NCI-H82 (cell line): ENCODE results near the gene MRAP2.
A peak's percentile ranks its signal among the peaks of the same experiment; 100 is the strongest.
"Not testable (repeated sequence)": the region's sequence is repeated elsewhere in the genome, so short reads cannot be mapped to it uniquely, and the experiment has no call there.

Experiments
- DNase-seq: peaks from one replicate; lab custom pipeline; 2025; lab: John Stamatoyannopoulos, UW

The MRAP2 gene

GRCh38 chr6:84077645-84078044 lies 44.1 kb downstream of the MRAP2 start:
- DNase-seq = no peak

- DNase-seq = peak; percentile 43
Measured at GRCh38 chr6:84078335-84078734, 44.8 kb downstream of the MRAP2 start.

DNA sequence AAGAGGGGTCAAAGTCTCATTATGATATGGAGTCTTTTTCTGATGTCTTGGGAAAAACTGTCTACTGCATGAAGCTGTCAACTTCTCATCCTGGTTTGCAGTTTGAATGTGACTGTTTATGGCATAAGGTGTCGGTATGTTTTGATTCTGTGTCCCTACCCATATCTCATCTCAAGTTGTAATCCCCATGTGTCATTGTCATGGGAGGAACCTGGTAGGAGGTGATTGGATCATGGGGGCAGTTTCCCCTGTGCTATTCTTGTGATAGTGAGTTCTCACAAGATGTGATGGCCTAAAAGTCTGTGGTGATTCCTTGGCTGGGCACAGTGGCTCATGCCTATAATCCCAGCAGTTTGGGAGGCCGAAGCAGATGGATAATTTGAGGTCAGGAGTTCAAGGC lies 47.6 kb downstream of the MRAP2 start:
- no peak for DNase-seq

GRCh38 chr6:84082689-84083265 lies 49.2 kb downstream of the MRAP2 start:
- DNase-seq = no peak

GRCh38 chr6:84084705-84085104 lies 51.1 kb downstream of the MRAP2 start:
- not testable (repeated sequence) for DNase-seq

- no peak for DNase-seq
Measured at GRCh38 chr6:84086056-84086455, 52.5 kb downstream of the MRAP2 start.

DNA sequence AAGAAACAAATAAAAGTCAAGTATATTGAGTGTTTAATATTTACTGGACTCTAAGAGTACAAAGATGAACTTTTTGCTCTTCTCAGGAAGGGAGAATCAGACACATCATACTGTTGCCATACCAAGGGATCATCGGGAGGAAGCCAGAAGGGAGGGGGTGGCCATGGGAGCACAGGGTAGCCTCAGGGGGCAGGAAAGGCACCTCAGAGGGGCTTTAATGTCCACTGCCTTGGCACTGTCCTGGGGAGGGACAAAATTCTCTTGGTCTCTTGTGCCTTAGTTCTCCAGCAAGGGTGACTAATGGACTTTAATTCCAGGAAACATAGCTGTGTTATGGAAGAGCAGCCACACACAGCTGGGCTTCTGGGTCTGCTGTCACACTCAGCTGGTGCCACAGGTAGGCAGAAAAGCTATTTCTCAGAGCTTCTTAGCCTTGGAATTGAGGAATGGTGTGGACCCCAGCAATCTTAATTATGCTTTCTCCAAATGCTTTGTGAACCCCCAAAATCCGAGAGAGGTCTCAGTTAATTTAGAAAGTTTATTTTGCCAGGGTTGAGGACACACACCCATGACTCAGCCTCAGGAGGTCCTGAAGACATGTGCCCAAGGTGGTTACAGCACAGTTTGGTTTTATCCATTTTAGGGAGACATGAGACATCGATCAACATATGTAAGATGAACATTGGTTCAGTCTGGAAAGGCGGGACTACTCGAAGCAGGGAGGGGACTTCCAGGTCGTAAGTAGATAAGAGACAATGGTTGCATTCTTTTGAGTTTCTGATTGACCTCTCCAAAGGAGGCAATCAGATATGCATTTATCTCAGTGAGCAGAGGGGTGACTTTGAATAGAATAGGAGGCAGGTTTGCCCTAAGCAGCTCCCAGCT lies 53.2 kb downstream of the MRAP2 start:
- no peak for DNase-seq

- no peak for DNase-seq
Measured at GRCh38 chr6:84089081-84089480, 55.5 kb downstream of the MRAP2 start.

- no peak for DNase-seq
Measured at GRCh38 chr6:84089552-84089951, 56.0 kb downstream of the MRAP2 start.

DNA sequence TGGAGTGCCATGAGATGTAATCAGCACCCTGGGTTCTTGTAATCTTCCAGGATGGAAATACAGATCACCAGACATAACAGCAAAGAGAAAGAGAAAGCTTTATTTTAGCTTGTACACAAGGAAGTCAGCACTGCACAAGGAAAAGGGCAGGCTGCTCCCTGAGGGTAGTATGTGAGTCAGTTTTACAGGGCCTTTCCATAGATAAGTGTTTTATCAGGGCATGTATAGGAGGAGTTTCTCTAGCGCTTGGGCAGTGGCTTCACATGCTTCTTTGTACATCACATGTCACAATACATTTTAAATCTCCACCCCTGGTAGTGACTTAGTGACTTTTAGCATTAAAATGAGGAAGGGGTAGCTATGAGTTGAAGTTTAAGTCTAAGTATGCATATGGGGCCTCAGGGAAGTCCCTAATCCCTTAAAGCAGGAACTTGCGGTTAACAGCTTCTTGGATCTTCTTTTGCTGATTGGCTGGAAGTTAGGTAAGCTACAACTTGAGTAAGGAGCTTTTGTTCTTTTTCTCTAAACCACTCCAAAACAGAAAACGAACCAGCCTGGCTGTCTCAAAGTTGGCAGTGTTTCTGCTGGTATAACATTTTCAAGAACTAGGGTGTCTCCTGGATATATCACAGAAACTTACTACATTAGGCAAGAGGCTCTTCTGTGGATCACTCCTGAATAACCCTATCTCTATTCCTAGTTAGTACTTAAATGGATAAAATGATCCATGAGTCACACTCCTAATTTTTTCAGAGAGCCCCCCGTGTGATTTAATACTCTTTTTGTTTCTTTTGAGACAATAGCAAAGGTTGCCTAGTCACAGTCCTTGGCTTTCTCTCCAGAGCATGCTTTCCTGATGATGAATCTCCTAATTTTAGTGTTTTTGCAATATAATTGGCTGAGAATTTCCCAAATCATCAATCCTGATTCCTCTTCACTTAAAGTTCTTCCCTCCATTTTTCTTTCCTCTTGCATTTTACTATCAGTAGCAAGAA lies 60.2 kb downstream of the MRAP2 start:
- peak; percentile 3 for DNase-seq

DNA sequence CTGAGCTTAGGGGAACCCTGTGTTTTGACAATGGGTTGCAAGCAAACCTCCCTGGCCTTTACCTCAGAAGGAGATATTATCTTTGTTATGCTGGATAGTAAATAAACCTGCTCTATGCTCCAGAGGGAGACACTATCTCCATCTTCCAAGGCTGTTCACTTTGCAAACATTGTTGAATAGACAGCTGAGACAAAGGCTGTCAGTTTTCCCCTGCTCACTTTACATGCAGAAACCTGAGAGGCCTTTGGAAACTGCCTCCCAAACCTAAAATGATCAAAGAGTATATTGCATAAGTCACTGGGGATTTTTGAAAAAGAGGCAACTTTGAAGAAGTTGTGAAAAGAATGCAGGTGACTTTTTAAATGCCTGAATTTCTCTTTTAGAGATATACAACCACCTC lies 61.6 kb downstream of the MRAP2 start:
- DNase-seq = no peak

DNA sequence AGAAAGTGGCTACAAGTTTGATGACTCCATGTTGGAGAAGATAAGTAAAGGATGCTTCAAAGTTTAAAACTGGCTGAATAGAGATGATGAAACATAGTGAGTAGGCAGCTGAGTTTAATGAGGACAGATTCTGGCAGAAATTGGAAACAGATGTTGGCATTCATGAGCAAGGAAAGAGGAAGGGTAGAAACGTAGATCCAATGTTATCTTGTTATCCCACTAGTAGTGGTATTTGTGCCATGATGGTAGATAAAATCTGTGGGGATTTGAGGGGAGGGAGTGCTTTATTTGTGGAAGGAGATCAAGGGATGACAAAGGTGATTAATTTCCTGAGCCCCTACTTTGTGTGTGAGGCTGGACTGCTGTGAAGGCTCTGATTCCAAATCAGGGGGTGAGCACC lies 69.5 kb downstream of the MRAP2 start:
- DNase-seq = peak; percentile 54

GRCh38 chr6:84105215-84105924 lies 71.8 kb downstream of the MRAP2 start:
- DNase-seq = not testable (repeated sequence)

DNA sequence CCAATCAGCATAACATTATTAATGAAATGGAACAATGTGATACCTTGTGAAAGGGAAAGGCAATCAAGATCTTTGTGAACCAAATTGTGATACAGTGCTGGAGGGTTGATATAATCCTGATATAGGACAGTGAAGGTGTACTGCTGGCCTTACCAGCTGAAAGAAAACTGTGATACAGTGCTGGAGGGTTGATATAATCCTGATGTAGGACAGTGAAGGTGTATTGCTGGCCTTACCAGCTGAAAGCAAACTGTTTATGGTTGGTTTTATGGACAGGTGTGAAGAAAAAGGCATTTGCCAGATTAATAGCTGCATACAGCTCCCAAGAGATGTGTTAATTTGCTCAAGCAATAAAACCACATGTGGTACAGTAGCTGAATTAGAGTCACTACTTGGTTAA lies 73.9 kb downstream of the MRAP2 start:
- no peak for DNase-seq

DNA sequence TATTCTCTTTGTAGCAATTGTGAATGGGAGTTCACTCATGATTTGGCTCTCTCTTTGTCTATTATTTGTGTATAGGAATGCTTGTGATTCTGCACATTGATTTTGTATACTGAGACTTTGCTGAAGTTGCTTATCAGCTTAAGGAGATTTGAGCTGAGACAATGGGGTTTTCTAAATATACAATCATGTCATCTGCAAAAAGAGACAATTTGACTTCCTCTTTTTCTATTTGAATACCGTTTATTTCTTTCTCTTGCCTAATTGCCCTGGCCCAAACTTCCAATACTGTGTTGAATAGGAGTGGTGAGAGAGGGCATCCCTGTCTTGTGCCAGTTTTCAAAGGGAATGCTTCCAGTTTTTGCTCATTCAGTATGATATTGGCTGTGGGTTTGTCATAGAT lies 77.8 kb downstream of the MRAP2 start:
- not testable (repeated sequence) for DNase-seq

GRCh38 chr6:84114933-84115594 lies 81.5 kb downstream of the MRAP2 start:
- DNase-seq = not testable (repeated sequence)

DNA sequence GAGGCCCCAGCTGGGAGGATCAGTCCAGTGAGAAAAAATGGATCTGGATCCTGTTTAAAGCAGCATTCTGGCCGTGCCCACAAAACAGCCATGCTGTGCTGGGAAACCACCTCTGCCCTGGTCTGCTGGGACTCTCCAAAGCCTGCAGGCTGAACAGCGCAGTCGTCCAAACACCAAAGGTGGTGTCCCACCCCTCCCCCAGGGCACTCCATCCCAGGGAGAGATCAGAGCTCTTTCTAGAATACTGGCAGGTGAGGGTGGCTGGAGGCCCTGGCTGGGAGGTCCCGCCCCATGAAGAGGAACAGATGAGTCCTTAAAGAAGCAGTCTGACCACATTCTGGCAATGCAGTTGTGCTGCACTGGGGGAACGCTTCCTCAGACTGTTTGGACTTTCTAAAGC lies 84.6 kb downstream of the MRAP2 start:
- no peak for DNase-seq

DNA sequence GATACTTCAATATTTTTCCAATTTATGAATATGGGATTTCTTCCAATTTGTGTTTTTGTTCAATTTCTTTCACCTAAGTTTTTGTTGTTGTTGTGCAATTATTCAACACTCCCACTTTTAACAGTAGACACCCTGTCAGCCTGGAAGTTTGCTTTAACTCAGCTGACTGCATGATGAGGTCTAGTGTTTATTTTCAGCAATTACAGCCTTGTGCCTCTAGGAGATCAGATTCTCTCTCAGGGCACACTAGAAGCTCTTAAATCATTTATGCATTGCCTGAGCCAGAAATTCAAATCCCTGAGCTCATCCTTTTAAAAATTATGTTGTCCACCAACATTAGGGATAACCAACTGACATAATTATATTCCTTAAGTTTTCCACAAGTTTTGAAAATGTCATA lies 85.7 kb downstream of the MRAP2 start:
- peak; percentile 8 for DNase-seq

DNA sequence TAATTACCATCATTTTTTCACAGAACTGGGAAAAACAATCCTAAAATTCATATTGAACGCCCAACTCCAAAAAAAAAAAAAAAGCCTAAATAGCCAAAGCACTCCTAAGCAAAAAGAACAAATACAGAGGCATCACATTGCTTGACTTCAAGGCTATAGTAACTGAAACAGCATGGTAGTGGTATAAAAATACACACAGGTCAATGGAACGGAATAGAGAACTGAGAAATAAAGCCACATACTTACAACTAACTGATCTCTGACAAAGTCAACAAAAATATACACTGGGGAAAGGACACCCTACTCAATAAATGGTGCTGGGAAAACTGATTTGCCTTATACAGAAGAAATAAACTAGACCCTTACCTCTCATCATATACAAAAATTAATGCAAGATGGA lies 89.6 kb downstream of the MRAP2 start:
- no peak for DNase-seq

GRCh38 chr6:84129588-84129987 lies 96.0 kb downstream of the MRAP2 start:
- not testable (repeated sequence) for DNase-seq

- not testable (repeated sequence) for DNase-seq
Measured at GRCh38 chr6:84133385-84133784, 99.8 kb downstream of the MRAP2 start.
